Measurements from ENCODE around the gene ARL8A. TPM values are rescaled to one million over a fixed set of nuclear protein-coding genes. Genes with fewer than 3 reads are reported as not detected.

The ARL8A gene
- total RNA-seq, 2 donors from 2014 or later: 36.3 to 41.0 TPM

GRCh38 chr1:202133001-202133400, 11.5 kb downstream of the ARL8A start:
- Histone ChIP-seq H3K9me3 (no peaks in the 10 kb centered on the region), H3K27me3 (replicated peaks; ENCODE audit: insufficient read depth) (no peaks in the 10 kb centered on the region), H3K27ac (peak overlapping the region; percentile 82 to 93), H3K36me3 (peaks cover 38% of the 10 kb centered on the region), H3K4me3 (no peak overlapping the region), H3K4me1 (ENCODE audit: control insufficient read depth in 1 of 2, low read depth in 2 of 2) (peaks cover 16 to 43% of the 10 kb centered on the region in 2 donors)
- ATAC-seq (ENCODE audit: insufficient number of reproducible peaks, low FRiP score, low read depth) (no peak), DNase-seq (ENCODE audit: low spot score) (no peak)
- TF ChIP-seq, protein P1, sequence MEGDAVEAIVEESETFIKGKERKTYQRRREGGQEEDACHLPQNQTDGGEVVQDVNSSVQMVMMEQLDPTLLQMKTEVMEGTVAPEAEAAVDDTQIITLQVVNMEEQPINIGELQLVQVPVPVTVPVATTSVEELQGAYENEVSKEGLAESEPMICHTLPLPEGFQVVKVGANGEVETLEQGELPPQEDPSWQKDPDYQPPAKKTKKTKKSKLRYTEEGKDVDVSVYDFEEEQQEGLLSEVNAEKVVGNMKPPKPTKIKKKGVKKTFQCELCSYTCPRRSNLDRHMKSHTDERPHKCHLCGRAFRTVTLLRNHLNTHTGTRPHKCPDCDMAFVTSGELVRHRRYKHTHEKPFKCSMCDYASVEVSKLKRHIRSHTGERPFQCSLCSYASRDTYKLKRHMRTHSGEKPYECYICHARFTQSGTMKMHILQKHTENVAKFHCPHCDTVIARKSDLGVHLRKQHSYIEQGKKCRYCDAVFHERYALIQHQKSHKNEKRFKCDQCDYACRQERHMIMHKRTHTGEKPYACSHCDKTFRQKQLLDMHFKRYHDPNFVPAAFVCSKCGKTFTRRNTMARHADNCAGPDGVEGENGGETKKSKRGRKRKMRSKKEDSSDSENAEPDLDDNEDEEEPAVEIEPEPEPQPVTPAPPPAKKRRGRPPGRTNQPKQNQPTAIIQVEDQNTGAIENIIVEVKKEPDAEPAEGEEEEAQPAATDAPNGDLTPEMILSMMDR (IDR thresholded peaks at IDR 0.05): no peak

DNA sequence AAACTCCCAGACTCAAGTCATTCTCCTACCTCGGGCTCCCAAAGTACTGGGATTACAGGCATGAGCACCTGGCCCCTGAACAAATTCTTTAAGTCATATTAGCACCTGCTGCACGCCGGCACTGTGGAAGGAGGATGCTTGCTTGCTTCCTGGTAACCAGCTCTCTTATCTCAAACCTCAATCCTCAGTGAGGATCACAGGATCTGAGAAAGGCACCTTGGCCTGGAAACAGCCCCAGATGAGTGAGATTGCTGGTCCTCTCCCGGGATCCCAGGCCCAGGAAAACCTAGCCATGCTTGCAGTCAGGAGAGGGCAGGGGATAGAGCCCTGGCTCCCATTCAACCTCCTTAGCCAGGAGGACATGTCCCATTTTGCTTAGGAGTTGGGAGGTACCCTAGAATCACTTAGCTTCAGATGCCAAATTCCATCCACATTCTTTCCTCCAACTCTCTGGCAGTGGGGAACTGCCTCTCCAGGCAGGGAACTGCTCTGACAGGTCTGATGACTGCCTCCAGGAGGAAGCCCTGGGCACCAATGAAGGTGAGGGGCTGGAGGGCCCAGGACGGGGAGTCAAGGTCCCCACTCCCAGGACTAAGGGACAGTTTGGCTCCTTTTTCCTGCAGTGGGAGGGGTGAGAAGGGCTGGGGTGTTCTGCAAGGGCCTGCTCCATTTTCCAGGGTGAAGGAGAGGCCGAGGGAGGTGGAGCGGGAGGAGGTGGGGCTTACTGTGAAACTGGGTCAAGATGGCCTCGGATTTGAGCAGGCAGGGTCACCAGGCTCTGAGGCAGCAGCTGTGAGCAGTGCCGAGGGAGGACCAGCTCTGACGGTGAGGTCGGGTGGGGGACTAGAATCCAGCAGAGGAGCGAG, 12.3 kb downstream of the ARL8A start:
- no peak for DNase-seq (ENCODE audit: low spot score)

GRCh38 chr1:202130816-202131522, 13.6 kb downstream of the ARL8A start:
- Histone ChIP-seq H3K4me1 (ENCODE audit: control insufficient read depth in 1 of 2, low read depth in 2 of 2) (peaks cover 16 to 43% of the 10 kb centered on the region in 2 donors), H3K27ac (peak overlapping the region; percentile 14 to 93), H3K36me3 (peaks cover 24% of the 10 kb centered on the region), H3K9me3 (no peaks in the 10 kb centered on the region), H3K4me3 (no peak overlapping the region), H3K27me3 (replicated peaks; ENCODE audit: insufficient read depth) (no peaks in the 10 kb centered on the region)
- ATAC-seq (ENCODE audit: insufficient number of reproducible peaks, low FRiP score, low read depth): no peak
- TF ChIP-seq, protein P1 (IDR thresholded peaks at IDR 0.05): no peak
- no peak for DNase-seq (ENCODE audit: low spot score)

More for the DNA sequence above, 12.3 kb downstream of the ARL8A start:
- Histone ChIP-seq H3K9me3 (no peaks in the 10 kb centered on the region), H3K4me1 (ENCODE audit: control insufficient read depth in 1 of 2, low read depth in 2 of 2) (peaks cover 16 to 43% of the 10 kb centered on the region in 2 donors), H3K27ac (peak overlapping the region; percentile 82 to 93), H3K4me3 (no peak overlapping the region), H3K36me3 (peaks cover 31% of the 10 kb centered on the region), H3K27me3 (replicated peaks; ENCODE audit: insufficient read depth) (no peaks in the 10 kb centered on the region)
- peak; percentile 31 for ATAC-seq (ENCODE audit: insufficient number of reproducible peaks, low FRiP score, low read depth)
- TF ChIP-seq, protein P1 (IDR thresholded peaks at IDR 0.05): no peak

GRCh38 chr1:202130297-202130721, 14.2 kb downstream of the ARL8A start:
- Histone ChIP-seq H3K27ac (peak overlapping the region in 1 of 2 donors; percentile 14), H3K4me3 (no peak overlapping the region), H3K27me3 (replicated peaks; ENCODE audit: insufficient read depth) (no peaks in the 10 kb centered on the region), H3K4me1 (ENCODE audit: control insufficient read depth in 1 of 2, low read depth in 2 of 2) (peaks cover 16 to 43% of the 10 kb centered on the region in 2 donors), H3K9me3 (no peaks in the 10 kb centered on the region), H3K36me3 (peaks cover 18% of the 10 kb centered on the region)
- DNase-seq (ENCODE audit: low spot score) (no peak), ATAC-seq (ENCODE audit: insufficient number of reproducible peaks, low FRiP score, low read depth) (no peak)
- TF ChIP-seq, protein P1 (IDR thresholded peaks at IDR 0.05): no peak
